Activated CD8-positive, alpha-beta memory T cell treated with anti-CD3 and anti-CD28 coated beads, Interleukin-2, amount 50 U/mL, for 24 hours (primary cell): ENCODE results near the gene CD163L1.
"Not testable (repeated sequence)": the region's sequence is repeated elsewhere in the genome, so short reads cannot be mapped to it uniquely, and the experiment has no call there.

Source experiments
- DNase-seq: peaks from one replicate; pipeline ENCODE4 v3.0.0-alpha.2; 2020; ENCODE audit errors: extremely low read depth

The CD163L1 gene

GRCh38 chr12:7444076-7444475, at the start of gene CD163L1:
CD163L1 (minus strand) TSS chr12:7444153; CDS start chr12:7444127, 26 bp downstream.
- no peak for DNase-seq

DNA sequence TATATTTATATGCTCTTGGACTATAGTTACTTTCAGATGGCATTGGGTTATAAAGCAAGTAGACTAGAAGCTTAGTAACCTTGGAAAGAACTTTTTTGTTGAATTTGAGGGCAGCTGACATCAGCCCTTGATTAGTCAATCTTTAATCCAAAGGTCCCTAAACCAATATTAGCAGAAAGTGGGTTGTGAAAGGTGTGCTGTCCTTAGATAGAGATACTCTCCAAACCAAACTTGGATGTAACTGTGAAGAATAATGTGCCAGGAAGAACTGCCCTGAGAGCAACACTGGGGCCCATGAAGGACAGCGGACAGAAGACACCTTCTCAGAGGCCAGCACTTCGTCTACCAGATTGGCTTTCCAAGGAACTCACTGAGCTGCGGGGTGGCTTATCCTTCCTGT, 49.1 kb upstream of the CD163L1 start:
- no peak for DNase-seq

DNA sequence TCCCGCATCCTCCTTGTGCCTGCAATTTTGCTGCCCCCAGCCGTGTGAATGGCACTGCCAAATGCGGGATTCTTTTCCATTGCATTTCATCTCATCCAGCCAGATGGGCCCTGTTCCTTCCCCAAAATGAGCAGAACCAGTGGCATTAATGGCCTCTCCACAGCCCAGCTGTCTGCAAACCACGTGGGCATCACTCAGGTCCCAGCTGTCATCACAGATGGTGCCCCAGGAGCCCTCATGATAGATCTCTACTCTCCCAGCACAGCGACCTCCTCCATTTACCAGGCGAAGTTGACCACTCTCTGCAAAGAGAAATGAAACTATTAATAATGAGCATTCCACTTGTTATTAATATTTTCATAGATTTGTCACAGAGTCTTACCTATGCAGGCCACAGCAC, 42.6 kb upstream of the CD163L1 start:
- DNase-seq, result no peak

DNA sequence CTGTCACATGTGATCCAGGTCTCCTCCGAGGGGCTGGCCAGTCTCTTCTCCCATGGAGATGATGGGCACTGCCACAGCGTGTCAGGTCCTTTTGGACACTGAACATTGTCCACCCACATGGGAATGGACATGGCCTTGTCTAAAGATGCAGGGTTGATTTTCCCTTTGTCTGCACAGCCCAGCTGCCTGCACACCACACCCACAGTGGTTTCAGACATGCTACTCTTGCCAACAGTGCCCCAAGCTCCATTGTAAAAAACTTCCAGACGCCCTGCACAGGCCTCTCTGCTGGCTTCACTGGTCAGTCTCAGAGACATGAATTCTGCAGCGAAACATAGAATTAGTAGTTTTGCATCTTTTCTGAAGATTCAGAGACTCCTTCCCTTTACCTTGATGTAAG, 41.1 kb upstream of the CD163L1 start:
- DNase-seq, result no peak

GRCh38 chr12:7483343-7483742, 39.4 kb upstream of the CD163L1 start:
- DNase-seq, result no peak

- DNase-seq, result no peak
Measured at GRCh38 chr12:7479771-7480170, 35.8 kb upstream of the CD163L1 start.

DNA sequence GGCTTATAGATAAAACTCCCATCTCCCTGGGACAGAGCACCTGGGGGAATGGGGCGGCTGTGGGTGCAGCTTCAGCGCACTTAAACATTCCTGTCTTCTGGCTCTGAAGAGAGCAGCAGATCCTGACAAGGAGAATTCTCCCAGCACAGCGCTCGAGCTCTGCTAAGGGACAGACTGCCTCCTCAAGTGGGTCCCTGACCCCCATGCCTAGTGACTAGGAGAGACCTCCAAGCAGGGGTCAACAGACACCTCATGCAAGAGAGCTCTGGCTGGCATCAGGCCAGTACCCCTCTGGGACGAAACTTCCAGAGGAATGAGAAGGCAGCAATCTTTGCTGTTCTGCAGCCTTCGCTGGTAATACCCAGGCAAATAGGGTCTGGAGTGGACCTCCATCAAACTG, 28.1 kb upstream of the CD163L1 start:
- no peak for DNase-seq

DNA sequence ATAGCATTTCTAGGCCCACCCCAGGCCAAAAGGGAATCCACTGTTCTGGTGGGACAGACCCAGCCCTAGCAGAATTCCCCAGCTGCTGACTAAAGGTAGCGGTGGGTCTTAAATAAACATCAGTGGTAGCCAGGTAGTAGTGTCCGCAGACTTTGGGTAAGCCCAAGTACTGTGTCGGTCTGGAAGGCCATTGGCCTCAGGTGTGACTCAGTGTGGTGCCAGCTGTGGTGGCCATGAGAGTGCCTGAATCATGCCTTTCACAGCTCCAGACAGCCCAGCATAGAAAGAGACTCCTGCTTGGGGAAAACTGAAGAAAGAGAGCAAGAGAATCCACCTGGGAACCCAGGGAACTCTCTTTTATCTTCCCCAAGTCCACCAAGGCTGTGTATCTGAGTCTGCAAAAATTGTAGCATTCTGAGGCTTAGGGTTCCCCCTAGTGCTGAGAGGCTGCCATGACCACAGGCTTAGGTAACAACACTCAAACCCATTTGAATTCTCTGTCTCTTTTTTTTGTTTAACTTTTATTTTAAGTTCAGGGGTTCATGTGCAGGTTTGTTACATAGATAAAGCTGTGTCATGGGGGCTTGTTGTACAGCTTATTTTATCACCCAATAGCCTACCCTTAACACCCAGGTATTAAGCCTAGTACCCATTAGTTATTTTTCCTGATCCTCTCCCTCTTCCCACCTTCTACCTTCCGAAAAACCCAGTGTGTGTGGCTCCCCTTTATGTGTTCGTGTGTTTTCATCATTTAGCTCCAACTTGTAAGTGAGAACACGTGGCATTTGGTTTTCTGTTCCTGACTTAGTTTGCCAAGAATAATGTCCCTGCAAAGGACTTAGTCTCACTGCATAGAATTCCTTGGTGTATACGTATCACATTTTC, 16.7 kb upstream of the CD163L1 start:
- no peak for DNase-seq

DNA sequence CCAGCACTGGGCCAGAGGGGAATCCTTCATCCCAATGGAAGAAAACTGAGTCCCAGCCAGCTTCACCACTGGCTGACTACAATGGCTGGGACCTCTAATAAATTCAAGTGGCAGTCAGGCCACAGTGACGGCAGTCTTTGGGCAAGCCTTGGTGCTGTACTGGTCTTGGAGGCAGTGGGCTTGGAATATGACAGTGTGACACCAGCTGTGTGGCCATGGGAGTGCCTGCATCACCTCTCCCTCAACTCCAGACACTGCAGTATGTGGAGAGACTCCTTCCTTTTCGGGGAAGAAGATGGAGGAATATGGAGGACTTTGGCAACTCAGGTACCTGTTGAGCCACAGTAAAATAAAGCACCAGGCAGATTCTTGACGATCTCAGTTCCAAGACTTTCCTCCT, 16.0 kb upstream of the CD163L1 start:
- DNase-seq, result no peak

DNA sequence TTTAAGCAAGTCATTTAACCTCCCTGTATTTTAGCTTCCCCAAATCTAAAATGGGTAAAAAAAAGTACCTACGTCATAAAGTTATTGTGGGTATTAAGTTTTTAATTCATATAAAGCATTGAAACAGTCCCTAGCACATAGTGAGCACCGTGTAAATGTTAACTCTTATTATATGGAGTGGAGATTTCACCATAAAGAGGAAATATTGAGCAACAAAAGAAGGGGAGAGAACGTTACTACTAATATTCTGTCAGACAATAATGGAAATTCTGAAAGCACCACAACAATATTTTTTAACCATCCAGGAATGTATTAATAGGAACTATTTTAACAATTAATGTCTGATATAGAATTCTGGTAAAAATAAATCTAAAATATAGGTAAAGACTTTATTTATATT, 7.8 kb upstream of the CD163L1 start:
- DNase-seq, result no peak

GRCh38 chr12:7450667-7451066, 6.7 kb upstream of the CD163L1 start:
- no peak for DNase-seq

DNA sequence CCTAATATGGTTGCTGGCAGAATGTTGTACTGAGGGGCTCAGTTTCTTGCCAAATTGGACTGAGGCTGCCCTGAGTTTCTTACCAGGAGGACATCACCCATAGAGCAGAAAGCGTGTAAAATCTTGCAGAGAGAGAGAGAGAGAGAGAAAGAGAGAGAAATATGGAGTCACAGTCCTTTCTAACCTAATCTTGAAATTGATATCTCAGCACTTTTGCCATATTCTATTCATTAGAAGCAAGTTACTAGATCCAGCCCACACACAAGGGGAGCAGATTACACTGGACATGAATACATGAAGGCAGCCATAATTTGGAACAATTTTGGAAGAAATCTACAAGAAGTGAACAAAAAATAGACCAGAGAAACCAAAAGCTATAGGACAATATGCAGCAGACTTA, 4.1 kb upstream of the CD163L1 start:
- DNase-seq, result no peak

GRCh38 chr12:7444537-7444936, 584 bp upstream of the CD163L1 start:
- DNase-seq, result no peak

DNA sequence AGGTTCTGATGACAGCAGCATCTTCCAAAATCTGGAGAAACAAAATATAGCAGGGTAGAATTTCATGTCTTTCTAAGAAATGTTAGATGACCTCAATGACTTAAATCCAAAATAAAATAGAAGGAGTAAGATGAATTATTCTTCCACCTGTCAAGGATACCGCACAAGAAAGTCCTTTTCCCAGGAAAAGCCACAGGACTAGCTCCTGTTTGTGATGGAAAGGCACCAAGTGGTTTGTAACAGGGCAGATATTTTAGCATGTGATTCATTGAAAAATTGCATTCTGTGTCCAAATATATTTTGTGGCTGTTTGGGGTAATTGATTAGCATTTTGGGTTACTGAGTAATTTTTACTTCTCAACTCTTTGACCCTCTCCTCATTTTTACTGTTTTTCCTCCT, 2.7 kb downstream of the CD163L1 start:
- no peak for DNase-seq

GRCh38 chr12:7439579-7440505, 4.1 kb downstream of the CD163L1 start:
- no peak for DNase-seq

DNA sequence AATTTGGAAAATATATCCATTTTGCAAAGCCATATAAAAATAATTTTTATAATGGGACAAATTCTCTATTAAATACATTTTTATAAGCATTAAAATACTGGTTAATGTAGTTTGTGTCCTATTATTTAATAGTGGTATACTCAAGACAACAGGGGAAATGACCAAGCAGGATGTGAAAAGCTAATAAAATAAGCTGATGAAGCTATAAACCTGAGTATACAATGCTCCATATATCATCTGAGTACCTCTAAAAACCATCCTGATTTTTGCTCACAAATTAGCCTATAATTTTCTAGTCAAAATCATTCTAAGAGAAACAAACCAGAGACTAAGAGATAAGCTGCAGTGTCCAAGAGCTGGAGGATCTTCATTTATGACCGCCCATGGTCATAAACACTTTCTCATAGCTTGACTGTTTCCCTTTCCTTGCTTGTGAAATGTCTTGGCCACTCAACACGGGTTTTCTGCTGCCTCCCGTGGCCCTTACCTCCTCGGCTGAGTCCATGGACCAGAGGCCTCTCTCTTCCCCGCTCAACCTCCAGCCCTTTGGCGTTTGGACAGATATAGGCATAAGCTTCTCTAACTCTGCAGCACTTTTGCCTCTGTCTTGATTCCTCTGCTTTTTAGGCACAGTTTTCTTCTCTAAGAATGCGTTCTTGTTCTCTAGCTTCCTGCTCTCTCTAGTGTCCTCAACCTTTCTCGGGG, 5.5 kb downstream of the CD163L1 start:
- not testable (repeated sequence) for DNase-seq

DNA sequence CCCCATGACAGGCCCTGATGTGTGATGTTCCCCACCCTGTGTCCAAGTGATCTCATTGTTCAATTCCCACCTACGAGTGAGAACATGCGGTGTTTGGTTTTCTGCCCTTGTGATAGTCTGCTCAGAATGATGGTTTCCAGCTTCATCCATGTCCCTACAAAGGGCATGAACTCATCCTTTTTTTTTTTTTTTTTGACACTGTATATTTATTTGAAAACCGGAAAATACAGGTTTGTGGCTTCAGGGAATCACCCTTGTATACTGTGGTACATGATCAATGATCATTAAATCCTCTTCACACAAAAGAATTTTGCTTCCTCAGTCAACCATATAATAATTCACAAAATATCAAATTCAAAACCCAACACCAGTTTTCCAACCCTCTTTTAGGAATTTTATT, 6.5 kb downstream of the CD163L1 start:
- DNase-seq, result not testable (repeated sequence)

GRCh38 chr12:7434670-7435069, 9.3 kb downstream of the CD163L1 start:
- no peak for DNase-seq

DNA sequence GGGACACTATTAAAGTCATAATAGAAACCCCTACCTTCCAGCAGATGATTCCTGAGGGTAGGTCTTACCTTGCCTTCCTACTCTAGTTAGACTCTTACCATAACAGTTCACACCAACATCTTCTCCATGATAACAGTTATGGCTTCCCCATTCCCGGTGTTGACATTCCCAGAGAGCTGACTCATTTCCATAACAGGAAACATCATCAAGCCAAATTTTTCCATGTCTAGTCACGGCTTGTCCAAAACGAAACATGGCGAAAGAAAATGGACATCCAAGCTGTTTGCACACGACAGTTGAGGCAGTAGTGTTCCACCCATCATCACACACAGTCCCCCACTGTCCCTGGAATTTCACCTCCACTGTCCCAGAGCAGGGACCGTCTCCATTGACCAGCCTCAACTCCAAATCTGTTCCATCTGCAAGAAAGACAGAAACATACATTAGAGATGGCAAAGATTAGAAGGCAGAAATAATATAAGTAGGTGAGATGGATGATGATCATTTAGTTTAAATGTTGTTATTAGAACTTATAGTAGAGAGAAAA, 10.6 kb downstream of the CD163L1 start:
- DNase-seq, result no peak

GRCh38 chr12:7431993-7432685, 11.8 kb downstream of the CD163L1 start:
- no peak for DNase-seq

DNA sequence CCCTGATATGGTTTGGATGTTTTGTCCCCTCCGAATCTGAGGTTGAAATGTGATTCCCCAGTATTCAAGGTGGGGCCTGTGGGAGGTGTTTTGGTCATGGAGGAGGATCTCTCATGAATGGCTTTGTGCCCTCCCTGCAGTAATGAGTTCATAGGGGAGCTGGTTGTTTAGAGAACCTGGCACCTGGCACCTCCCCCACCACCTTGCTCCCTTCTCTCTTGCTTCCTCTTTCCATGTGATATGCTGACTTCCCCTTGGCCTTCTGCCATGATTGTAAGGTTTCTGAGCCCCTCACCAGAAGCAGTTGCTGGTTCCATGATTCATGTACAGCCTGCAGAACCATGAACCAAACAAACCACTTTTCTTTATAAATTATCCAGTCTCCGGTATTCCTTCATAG, 32.6 kb downstream of the CD163L1 start:
- no peak for DNase-seq
